PFSK-1 (cell line): ENCODE measurements around the gene NAV2.

Source experiments
- FOXP2 ChIP-seq: optimal IDR thresholded peaks from 2 replicates; pipeline ENCODE3; 2011; ENCODE audit warnings: borderline replicate concordance, control low read depth, inconsistent platforms; ENCODE audit not compliant: insufficient read depth; ENCODE audit errors: extremely low read length, extremely low read depth
- POLR2AphosphoS5 ChIP-seq: IDR thresholded peaks from 2 replicates; pipeline ENCODE4 v1.6.1; 2012; ENCODE audit warnings: low read depth, mild to moderate bottlenecking, control low read depth, low read length, moderate library complexity
- SIN3A ChIP-seq: IDR thresholded peaks from 2 replicates; pipeline ENCODE4 v1.6.1; 2012; ENCODE audit warnings: mild to moderate bottlenecking, low read length, moderate library complexity, borderline replicate concordance; ENCODE audit not compliant: insufficient read depth
- TAF1 ChIP-seq: IDR thresholded peaks from 2 replicates; pipeline ENCODE4 v1.6.1; 2012; ENCODE audit warnings: low read length, control low read depth, borderline replicate concordance; ENCODE audit not compliant: insufficient read depth
- TF ChIP-seq, protein P1 (sequence below), 2 experiments: IDR thresholded peaks; 2 replicates each; pipeline versions ENCODE4 v1.6.1 to v1.8.0; 2011 to 2012; ENCODE audit warnings: low read depth in 2 of 2, low read length in 2 of 2, control low read depth in 1 of 2, inconsistent platforms in 1 of 2, mild to moderate bottlenecking in 1 of 2, moderate library complexity in 1 of 2; ENCODE audit not compliant: insufficient read depth in 1 of 2

NAV2 gene

DNA sequence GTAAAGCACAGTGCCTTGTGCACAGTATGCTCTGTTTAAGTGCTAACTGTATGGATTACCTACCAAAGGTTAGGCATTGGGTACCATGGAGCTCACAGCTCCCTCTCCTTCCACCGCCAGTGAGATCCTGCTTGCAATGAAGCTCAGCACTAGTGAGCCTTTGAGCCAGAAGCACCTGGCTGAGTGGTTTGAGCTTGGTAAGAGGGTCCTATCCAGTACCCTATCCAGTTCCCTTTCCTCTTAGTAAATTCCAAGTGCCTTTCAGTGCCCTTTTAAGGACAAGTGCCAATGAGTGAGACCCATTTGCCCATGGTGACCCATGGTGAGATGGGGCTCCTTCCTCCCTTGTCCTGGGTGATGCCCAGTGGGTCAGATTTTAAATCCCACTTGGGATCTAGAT, 43.1 kb upstream of the NAV2 start:
- TF ChIP-seq, protein P1, sequence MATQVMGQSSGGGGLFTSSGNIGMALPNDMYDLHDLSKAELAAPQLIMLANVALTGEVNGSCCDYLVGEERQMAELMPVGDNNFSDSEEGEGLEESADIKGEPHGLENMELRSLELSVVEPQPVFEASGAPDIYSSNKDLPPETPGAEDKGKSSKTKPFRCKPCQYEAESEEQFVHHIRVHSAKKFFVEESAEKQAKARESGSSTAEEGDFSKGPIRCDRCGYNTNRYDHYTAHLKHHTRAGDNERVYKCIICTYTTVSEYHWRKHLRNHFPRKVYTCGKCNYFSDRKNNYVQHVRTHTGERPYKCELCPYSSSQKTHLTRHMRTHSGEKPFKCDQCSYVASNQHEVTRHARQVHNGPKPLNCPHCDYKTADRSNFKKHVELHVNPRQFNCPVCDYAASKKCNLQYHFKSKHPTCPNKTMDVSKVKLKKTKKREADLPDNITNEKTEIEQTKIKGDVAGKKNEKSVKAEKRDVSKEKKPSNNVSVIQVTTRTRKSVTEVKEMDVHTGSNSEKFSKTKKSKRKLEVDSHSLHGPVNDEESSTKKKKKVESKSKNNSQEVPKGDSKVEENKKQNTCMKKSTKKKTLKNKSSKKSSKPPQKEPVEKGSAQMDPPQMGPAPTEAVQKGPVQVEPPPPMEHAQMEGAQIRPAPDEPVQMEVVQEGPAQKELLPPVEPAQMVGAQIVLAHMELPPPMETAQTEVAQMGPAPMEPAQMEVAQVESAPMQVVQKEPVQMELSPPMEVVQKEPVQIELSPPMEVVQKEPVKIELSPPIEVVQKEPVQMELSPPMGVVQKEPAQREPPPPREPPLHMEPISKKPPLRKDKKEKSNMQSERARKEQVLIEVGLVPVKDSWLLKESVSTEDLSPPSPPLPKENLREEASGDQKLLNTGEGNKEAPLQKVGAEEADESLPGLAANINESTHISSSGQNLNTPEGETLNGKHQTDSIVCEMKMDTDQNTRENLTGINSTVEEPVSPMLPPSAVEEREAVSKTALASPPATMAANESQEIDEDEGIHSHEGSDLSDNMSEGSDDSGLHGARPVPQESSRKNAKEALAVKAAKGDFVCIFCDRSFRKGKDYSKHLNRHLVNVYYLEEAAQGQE (IDR thresholded peaks at IDR 0.05; ENCODE audit: insufficient read depth in 1 of 2, low read depth in 2 of 2, low read length in 2 of 2): no peak
- no peak for TF ChIP-seq TAF1
- TF ChIP-seq FOXP2: no peak
- TF ChIP-seq POLR2AphosphoS5: no peak
- TF ChIP-seq SIN3A: no peak

DNA sequence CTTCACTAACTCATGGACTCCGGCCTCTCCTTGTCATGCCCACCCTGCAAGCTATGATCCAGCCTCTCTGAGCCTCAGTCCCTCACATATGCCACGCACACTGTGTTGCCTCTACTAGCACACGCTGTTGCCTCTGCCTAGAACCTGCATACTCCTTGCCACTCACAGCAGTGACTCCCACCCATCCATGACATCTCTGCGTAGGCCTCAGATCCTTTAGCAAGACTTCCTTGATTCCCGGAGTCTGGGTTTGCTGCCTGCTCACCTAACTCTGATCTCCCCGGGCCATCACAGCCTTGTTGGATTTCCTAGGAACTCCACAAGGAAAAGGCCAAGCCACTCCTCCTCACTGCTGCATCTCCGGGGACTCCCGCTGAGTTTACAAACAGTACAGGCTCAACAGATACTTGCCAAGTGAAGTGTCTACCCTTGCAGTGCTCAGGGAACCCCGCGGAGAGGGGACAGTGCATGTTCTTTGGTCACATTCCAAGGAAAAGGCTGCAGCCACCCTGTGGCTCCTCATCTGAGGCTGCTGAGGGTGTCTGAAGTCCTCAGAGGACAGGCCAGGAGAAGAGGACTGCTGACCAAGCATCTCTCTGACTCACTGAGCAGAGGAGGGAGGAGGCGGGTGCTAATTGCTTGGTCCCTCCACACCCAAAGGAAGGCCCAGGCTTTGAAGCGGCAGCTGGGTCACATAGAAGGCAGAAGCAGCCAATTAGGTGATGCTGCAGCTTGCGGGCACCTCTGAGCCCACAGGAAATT, 42.4 kb upstream of the NAV2 start:
- TF ChIP-seq POLR2AphosphoS5 (no peak), FOXP2 (no peak), SIN3A (no peak), TAF1 (no peak)
- TF ChIP-seq, protein P1 (IDR thresholded peaks at IDR 0.05; ENCODE audit: insufficient read depth in 1 of 2, low read depth in 2 of 2, low read length in 2 of 2): no peak

DNA sequence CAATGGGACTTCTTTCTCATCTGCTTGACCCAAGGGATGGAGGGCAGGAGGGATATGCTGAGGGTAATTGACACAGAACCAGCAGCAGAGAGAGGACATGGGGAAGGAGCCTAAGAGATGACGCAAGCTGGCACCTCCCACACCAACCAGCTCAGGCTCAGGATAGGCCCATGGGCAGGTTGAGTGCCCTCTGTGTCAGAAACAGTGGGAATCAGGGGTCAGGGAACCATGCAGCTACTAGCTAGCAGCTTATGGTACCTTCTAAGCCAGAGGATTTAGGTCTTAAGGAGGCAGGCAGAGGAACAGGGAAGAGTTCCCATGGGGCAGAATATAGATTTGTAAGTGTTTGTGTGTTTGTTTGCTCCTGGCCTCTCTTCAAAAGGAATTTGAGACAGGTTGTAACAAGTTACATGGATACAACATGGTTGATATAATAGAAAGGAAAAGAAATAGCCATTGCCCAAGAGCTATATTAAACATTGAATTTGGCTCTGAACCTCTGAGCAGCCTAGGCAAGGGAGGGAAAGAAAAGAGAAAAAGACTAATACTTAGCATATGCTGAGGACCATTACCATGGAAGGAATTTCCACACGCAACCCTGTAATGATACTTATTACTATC, 39.9 kb upstream of the NAV2 start:
- TF ChIP-seq FOXP2 (no peak), SIN3A (no peak)

DNA sequence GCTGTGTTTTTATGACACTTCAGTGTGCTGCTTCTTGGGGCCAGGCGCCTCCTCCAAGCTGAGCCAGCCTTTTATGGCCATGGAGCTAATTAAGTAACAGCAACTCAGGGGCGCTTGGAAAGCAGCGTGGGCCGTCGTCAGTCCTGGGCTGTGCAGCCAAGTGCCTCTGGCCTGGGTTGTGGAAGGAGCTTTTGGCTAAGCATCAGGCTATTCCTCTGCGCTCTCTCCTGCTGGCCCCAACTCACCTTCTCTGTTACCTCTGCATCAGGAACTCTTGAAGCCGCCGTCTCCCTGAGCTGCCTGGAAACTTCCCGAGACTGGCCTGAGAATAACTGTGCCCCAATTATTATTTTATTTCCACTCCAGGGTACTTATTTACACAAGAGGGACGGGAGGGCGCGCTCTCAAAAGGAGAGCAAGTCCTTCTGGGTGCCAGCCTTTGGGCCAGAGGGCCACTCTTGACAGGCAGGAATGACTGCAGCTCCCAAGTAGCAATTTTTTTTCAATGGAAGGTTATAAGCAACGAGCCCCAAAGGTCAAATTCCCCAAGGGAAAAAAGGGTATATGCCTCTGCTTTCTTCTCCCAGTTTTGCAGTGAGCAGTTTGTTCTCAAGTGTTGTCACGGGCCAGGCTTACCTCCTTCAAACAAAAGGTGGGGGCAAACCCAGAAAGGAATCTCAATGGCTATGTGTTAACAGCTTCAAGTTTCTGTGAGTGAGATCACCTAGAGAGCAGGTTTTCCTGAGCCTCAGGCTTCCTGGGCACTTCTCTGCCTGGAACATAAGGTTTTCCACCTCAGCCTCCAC, 38.5 kb upstream of the NAV2 start:
- 0 out of 2 replicates have a peak, but pooled peaks have one; percentile 20 for TF ChIP-seq SIN3A
- no peak for TF ChIP-seq TAF1

DNA sequence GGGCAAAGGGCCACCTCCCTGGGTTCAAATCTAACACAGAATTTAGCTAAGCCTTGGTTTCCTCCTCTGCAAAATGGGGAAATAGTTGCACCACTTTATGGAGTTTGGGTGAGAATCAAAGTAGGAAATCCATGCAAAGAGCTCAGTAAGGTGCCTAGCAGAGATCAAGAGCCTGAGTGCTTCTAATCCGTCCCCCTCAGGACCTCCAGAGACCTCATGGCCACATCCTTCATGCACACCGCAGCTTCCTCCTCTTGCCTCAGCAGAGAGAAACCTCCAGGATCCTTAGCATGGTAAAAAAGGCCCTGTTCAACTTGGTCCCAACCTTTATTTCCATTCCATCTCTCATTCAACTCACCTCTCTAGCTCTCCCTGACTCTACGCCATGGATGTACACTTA, 37.8 kb upstream of the NAV2 start:
- TF ChIP-seq FOXP2 (no peak), SIN3A (no peak), POLR2AphosphoS5 (no peak), TAF1 (no peak)
- TF ChIP-seq, protein P1 (IDR thresholded peaks at IDR 0.05; ENCODE audit: insufficient read depth in 1 of 2, low read depth in 2 of 2, low read length in 2 of 2): no peak

DNA sequence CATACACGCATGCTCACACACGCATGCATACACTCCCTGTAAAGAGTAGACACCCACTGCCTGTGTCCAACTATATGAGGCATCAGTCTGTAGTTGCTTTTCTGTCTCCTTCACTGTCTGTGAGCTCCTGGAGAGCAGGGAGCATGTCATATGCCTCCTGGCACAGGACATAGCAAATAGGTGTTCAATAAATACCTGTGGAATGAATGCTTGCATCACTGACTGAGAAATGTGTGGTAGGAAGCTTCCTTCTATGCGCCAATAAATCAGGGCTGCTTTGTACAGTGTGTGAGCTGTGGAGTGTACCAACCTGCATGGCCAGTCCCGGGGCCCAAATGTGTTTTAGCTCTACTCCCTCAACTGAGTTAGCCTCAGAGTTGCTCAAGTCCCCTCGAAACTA, 37.2 kb upstream of the NAV2 start:
- TF ChIP-seq TAF1: no peak
- TF ChIP-seq SIN3A: no peak
- TF ChIP-seq POLR2AphosphoS5: no peak
- no peak for TF ChIP-seq FOXP2
- TF ChIP-seq, protein P1 (IDR thresholded peaks at IDR 0.05; ENCODE audit: insufficient read depth in 1 of 2, low read depth in 2 of 2, low read length in 2 of 2): no peak
